PC-3 (cell line): Measurements from ENCODE around the gene CNTLN.

Source experiments
- CTCF ChIP-seq: fragments of 300-600 bp; sonication (generic); conservative IDR thresholded peaks from 2 replicates; pipeline ENCODE4 v1.5.1; 2017; ENCODE audit warnings: antibody characterized with exemption, low read depth, mild to moderate bottlenecking, low read length
- EZH2 ChIP-seq: fragments of 300-600 bp; sonication (generic); IDR thresholded peaks from one replicate; pipeline ENCODE4 v1.6.1; 2017; ENCODE audit warnings: antibody characterized with exemption, mild to moderate bottlenecking, low read length; ENCODE audit not compliant: unreplicated experiment
- EZH2phosphoT487 ChIP-seq: fragments of 300-600 bp; sonication (generic); IDR thresholded peaks from 2 replicates; pipeline ENCODE4 v1.6.1; 2018; ENCODE audit warnings: mild to moderate bottlenecking, antibody characterized with exemption, low read length, borderline replicate concordance

DNA sequence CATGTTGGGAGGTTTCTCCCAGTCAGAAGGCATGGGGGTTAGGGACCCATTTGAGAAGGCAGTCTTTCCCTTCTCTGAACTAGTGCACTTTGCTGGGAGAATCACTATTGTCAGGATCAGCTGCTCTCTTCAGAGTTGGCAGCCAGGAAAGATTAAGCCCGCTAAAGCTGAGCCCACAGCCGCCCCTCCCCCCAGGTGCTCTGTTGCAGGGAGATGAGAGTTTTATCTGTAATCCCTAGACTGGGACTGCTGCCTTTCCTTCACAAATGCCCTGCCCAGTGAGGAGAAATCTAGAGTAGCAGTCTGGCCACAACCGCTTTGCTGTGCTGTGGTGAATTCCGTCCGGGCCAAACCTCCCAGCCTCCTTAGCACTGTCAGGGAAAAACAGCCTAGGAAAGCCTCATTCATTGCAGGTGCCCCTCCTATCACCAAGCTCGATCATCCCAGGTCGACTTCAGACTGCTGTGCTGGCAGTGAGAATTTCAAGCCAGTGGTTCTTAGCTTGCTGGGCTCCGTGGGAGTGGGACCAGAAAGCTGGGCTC lies 69.8 kb downstream of the CNTLN start:
- TF ChIP-seq CTCF: no peak
- TF ChIP-seq EZH2phosphoT487: no peak
- no peak for TF ChIP-seq EZH2
